Ishikawa (cell line): Measurements from ENCODE around the gene ANOS1.

Source experiments
- CEBPB ChIP-seq: IDR thresholded peaks from 2 replicates; pipeline ENCODE4 v1.6.1; 2012
- CREB1 ChIP-seq: IDR thresholded peaks from 2 replicates; pipeline ENCODE4 v1.6.1; 2012; ENCODE audit warnings: low read depth
- EGR1 ChIP-seq: IDR thresholded peaks from 2 replicates; pipeline ENCODE4 v1.6.1; 2012
- EP300 ChIP-seq: IDR thresholded peaks from 2 replicates; pipeline ENCODE4 v1.6.1; 2012; ENCODE audit warnings: borderline replicate concordance
- FOXM1 ChIP-seq: IDR thresholded peaks from 2 replicates; pipeline ENCODE4 v1.6.1; 2012; ENCODE audit warnings: low read depth, borderline replicate concordance
- NFIC ChIP-seq: IDR thresholded peaks from 2 replicates; pipeline ENCODE4 v1.6.1; 2012
- RAD21 ChIP-seq: IDR thresholded peaks from 2 replicates; pipeline ENCODE4 v1.6.1; 2012; ENCODE audit warnings: low read depth
- REST ChIP-seq: IDR thresholded peaks from 2 replicates; pipeline ENCODE4 v1.6.1; 2012; ENCODE audit warnings: low read depth, mild to moderate bottlenecking
- TAF1 ChIP-seq: IDR thresholded peaks from 2 replicates; pipeline ENCODE4 v1.6.1; 2012; ENCODE audit warnings: low read depth, mild to moderate bottlenecking
- TCF12 ChIP-seq: IDR thresholded peaks from 2 replicates; pipeline ENCODE4 v1.6.1; 2012; ENCODE audit warnings: low read depth
- TEAD4 ChIP-seq: IDR thresholded peaks from 2 replicates; pipeline ENCODE4 v1.6.1; 2012
- USF1 ChIP-seq: IDR thresholded peaks from 2 replicates; pipeline ENCODE4 v1.6.1; 2012
- YY1 ChIP-seq: IDR thresholded peaks from 2 replicates; pipeline ENCODE4 v1.6.1; 2012; ENCODE audit warnings: low read depth
- ZBTB7A ChIP-seq: IDR thresholded peaks from 2 replicates; pipeline ENCODE4 v1.6.1; 2012; ENCODE audit warnings: low read depth
- TF ChIP-seq, protein P1 (sequence below): IDR thresholded peaks from 2 replicates; pipeline ENCODE4 v1.6.1; 2012

ANOS1 gene

DNA sequence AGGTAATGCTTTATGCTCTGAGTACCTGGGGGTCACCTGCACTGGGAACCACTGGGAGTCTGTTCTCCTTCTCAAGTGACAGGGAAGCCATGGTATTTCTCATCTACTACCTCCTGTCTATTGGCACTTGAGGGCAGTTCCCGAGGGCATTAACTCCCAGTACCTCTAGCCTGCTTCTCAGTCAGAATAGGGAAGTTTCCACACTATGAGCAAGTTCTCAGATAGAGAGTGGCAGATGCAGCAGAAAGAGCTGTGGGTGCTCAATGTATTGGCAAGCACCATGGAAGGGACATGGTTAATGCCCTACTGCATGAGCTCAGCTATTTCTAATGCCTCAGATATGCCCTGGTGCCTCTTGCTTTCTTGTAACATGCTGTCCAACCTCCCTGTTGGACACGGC lies 74.1 kb downstream of the ANOS1 start:
- TF ChIP-seq YY1 (no peak), USF1 (no peak), TCF12 (no peak), FOXM1 (no peak), CREB1 (no peak), TEAD4 (no peak), NFIC (no peak), RAD21 (no peak), REST (no peak), EGR1 (no peak), CEBPB (no peak), ZBTB7A (no peak), TAF1 (no peak), EP300 (no peak)
- TF ChIP-seq, protein P1, sequence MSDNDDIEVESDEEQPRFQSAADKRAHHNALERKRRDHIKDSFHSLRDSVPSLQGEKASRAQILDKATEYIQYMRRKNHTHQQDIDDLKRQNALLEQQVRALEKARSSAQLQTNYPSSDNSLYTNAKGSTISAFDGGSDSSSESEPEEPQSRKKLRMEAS: no peak

- no peak for TF ChIP-seq CREB1
- no peak for TF ChIP-seq RAD21
- no peak for TF ChIP-seq USF1
- no peak for TF ChIP-seq ZBTB7A
- no peak for TF ChIP-seq NFIC
- no peak for TF ChIP-seq CEBPB
- TF ChIP-seq REST: no peak
These were observed 78.0 kb downstream of the ANOS1 start for GRCh38 chrX:8653956-8654355.

DNA sequence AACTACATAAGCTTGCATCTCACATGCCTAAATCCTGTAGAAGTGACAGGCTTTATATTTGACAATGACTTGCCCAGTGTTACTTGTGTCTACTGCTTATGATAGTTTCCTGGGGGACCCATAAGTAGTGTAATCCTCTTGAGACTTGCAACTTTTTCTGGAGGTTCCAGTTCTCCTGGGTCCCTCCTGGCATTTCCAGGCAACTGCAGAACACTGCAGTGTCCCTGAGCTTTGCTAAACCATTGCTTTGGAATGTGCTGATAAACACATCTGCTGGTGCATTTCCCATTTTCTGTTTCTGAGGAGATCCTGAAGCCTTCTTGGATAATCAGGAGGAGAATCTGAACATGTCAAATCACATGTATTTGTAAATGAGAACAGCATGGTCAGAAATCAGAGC lies 82.0 kb downstream of the ANOS1 start:
- no peak for TF ChIP-seq YY1
- no peak for TF ChIP-seq TAF1
- no peak for TF ChIP-seq EGR1
- TF ChIP-seq FOXM1: no peak
- TF ChIP-seq RAD21: no peak
- no peak for TF ChIP-seq USF1
- no peak for TF ChIP-seq EP300
- no peak for TF ChIP-seq REST
- no peak for TF ChIP-seq CREB1
- no peak for TF ChIP-seq ZBTB7A
- TF ChIP-seq, protein P1: no peak
- TF ChIP-seq CEBPB: no peak
- no peak for TF ChIP-seq TEAD4
- no peak for TF ChIP-seq NFIC
- TF ChIP-seq TCF12: no peak

DNA sequence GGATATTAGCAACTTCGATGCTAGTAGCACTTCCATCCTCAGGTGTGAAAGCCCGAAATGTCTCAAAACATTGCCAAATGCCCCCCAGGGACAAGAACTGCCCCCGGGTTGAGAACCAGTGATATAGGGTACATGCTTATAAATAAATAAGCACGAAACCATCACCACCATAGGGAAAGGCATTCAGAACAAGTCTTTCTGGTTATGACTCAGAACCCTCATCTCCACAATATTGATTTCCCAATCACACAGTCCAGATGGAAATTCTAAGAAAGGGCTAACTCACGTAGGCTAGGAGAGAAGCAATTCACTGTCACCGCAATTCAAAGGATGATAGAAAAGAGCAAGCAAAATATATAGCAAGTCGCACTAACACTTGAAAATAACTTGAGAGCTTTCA lies 84.8 kb downstream of the ANOS1 start:
- TF ChIP-seq TAF1: no peak
- TF ChIP-seq FOXM1: no peak
- TF ChIP-seq TEAD4: no peak
- TF ChIP-seq TCF12: no peak
- TF ChIP-seq, protein P1: no peak
- no peak for TF ChIP-seq YY1
- no peak for TF ChIP-seq USF1
- no peak for TF ChIP-seq CREB1
- no peak for TF ChIP-seq RAD21
- TF ChIP-seq EGR1: no peak
- TF ChIP-seq ZBTB7A: no peak
- no peak for TF ChIP-seq NFIC
- TF ChIP-seq EP300: no peak
- TF ChIP-seq CEBPB: no peak
- no peak for TF ChIP-seq REST
